H54 (cell line): ENCODE results near the gene PALD1.

ENCODE experiments used
- DNase-seq: peaks from one replicate; pipeline ENCODE4 v3.0.0; 2011; ENCODE audit warnings: low spot score, mixed read lengths; ENCODE audit not compliant: insufficient read length
- FAIRE-seq: peaks from 3 replicates; lab custom pipeline; 2011; peaks lifted over from hg19 to GRCh38; lab: Jason Lieb, UNC
- POLR2A ChIP-seq: IDR thresholded peaks from 2 replicates; pipeline ENCODE4 v1.6.1; 2011; ENCODE audit warnings: low read depth, mild to moderate bottlenecking, low read length

PALD1 gene

GRCh38 chr10:70546584-70546983 lies 68.0 kb downstream of the PALD1 start:
- DNase-seq (no peak), FAIRE-seq (no peak)
- no peak for TF ChIP-seq POLR2A

GRCh38 chr10:70549351-70549961 lies 70.9 kb downstream of the PALD1 start:
- no peak for TF ChIP-seq POLR2A
- no peak for FAIRE-seq
- DNase-seq: no peak

- peak; percentile 89 for DNase-seq
- FAIRE-seq: no peak
Observed at GRCh38 chr10:70549962-70550458, 71.4 kb downstream of the PALD1 start.

GRCh38 chr10:70550459-70550858 lies 71.9 kb downstream of the PALD1 start:
- DNase-seq: no peak
- no peak for FAIRE-seq
- no peak for TF ChIP-seq POLR2A

More at GRCh38 chr10:70549962-70550458, 71.4 kb downstream of the PALD1 start:
- no peak for TF ChIP-seq POLR2A

GRCh38 chr10:70551466-70551865 lies 72.9 kb downstream of the PALD1 start:
- TF ChIP-seq POLR2A: no peak
- DNase-seq: no peak
- no peak for FAIRE-seq

GRCh38 chr10:70551971-70552422 lies 73.4 kb downstream of the PALD1 start:
- FAIRE-seq: no peak
- DNase-seq: no peak
- no peak for TF ChIP-seq POLR2A

GRCh38 chr10:70552586-70552985 lies 74.0 kb downstream of the PALD1 start:
- no peak for DNase-seq
- no peak for TF ChIP-seq POLR2A
- FAIRE-seq: no peak

- FAIRE-seq: no peak
- no peak for TF ChIP-seq POLR2A
Observed at GRCh38 chr10:70555371-70555770, 76.8 kb downstream of the PALD1 start.

GRCh38 chr10:70557086-70557845 lies 78.7 kb downstream of the PALD1 start:
- no peak for FAIRE-seq

More at GRCh38 chr10:70555371-70555770, 76.8 kb downstream of the PALD1 start:
- no peak for DNase-seq

GRCh38 chr10:70557876-70558275 lies 79.3 kb downstream of the PALD1 start:
- no peak for FAIRE-seq
- TF ChIP-seq POLR2A: no peak
- DNase-seq: no peak

More at GRCh38 chr10:70557086-70557845, 78.7 kb downstream of the PALD1 start:
- DNase-seq: no peak
- TF ChIP-seq POLR2A: no peak

GRCh38 chr10:70558295-70558694 lies 79.7 kb downstream of the PALD1 start:
- TF ChIP-seq POLR2A: no peak
- DNase-seq (no peak), FAIRE-seq (no peak)

- no peak for TF ChIP-seq POLR2A
- DNase-seq: peak; percentile 84
- FAIRE-seq: no peak
Observed at GRCh38 chr10:70558871-70559810, 80.6 kb downstream of the PALD1 start.

- DNase-seq (no peak), FAIRE-seq (no peak)
- TF ChIP-seq POLR2A: no peak
Observed at GRCh38 chr10:70559861-70560260, 81.3 kb downstream of the PALD1 start.
